Thyroid gland (tissue), 4 donors: ENCODE measurements around the gene TRAM2. TPM values are rescaled to one million over a fixed set of nuclear protein-coding genes. Genes with fewer than 3 reads are reported as not detected.
A peak's percentile ranks its signal among the peaks of the same experiment; 100 is the strongest.

Source experiments
- DNase-seq, 2 donors: peaks; one replicate each; pipeline ENCODE4 v3.0.0-alpha.2; 2019
- H3K27ac ChIP-seq, 3 donors: fragments of 200-600 bp; sonication (generic); 1 replicate in 2 of 3; 2 replicates in 1 of 3; pipeline ENCODE4 v1.5.1; 2016 to 2019; ENCODE audit warnings: mild to moderate bottlenecking in 1 of 3, moderate library complexity in 1 of 3
- H3K27me3 ChIP-seq: fragments of 200-600 bp; sonication (generic); one replicate; pipeline ENCODE4 v1.5.1; 2019
- H3K36me3 ChIP-seq, 2 donors: fragments of 200-600 bp; sonication (generic); one replicate each; pipeline ENCODE4 v1.5.1; 2016 to 2019
- H3K4me1 ChIP-seq, 2 donors: fragments of 200-600 bp; sonication (generic); one replicate each; pipeline ENCODE4 v1.5.1; 2017 to 2019
- H3K4me3 ChIP-seq, 3 donors: fragments of 200-600 bp; sonication (generic); replicated peaks in 1 of 3; 1 replicate in 2 of 3; 2 replicates in 1 of 3; pipeline ENCODE4 v1.5.1; 2016; ENCODE audit warnings: mild to moderate bottlenecking in 1 of 3
- H3K9me3 ChIP-seq: fragments of 200-600 bp; sonication (generic); one replicate; pipeline ENCODE4 v1.5.1; 2017
- CTCF ChIP-seq, 6 experiments: fragments of 200-600 bp in 3 of 6; fragments of 450-650 bp in 3 of 6; sonication (generic) in 3 of 6; IDR thresholded peaks; one replicate each; pipeline ENCODE4 v1.5.1; 2016 to 2019; ENCODE audit warnings: antibody characterized with exemption in 6 of 6, mild to moderate bottlenecking in 2 of 6, inconsistent platforms in 1 of 6, moderate library complexity in 1 of 6
- POLR2A ChIP-seq, 2 donors: fragments of 450-650 bp; IDR thresholded peaks; one replicate each; pipeline ENCODE4 v1.6.1; 2017; ENCODE audit warnings: antibody characterized with exemption in 2 of 2, mild to moderate bottlenecking in 2 of 2, moderate library complexity in 1 of 2
- WGBS, 2 donors: methylation state at CpG; one replicate each; pipeline ENCODE4 v1.1.5; 2017; 5-methylcytosine and 5-hydroxymethylcytosine counted together
- intact Hi-C: fragments of 100-400 bp; cut with DNase I; formaldehyde crosslinking; loops from one replicate; pipeline ENCODE4 v1.15.1; 2023
- total RNA-seq, 4 donors: library from RNA; depleted of rRNA; stranded (reverse); fragments of >200 nt; gene quantifications; one replicate each; pipeline ENCODE4 v1.2.3, GENCODE V29; 2016

TRAM2 gene
- total RNA-seq, 4 donors from 2014 or later, result 16.5 to 21.8 (median 19.7) TPM

GRCh38 chr6:52519618-52520017 lies 57.2 kb downstream of the TRAM2 start:
- H3K4me3 ChIP-seq, result no peak overlapping the region
- H3K4me1 ChIP-seq, result peaks cover 17 to 33% of the 10 kb centered on the region in 2 donors
- H3K9me3 ChIP-seq, result no peaks in the 10 kb centered on the region
- no peak overlapping the region for H3K27ac ChIP-seq
- H3K27me3 ChIP-seq, result no peaks in the 10 kb centered on the region
- intact Hi-C loops, result no loop called here
- 90 to 93% methylated on average over 4 of the region's 4 CpGs for WGBS, 2 donors
- TF ChIP-seq POLR2A (IDR thresholded peaks at IDR 0.05) (no peak), CTCF (IDR thresholded peaks at IDR 0.05) (no peak)
- peaks cover 0 to 7% of the 10 kb centered on the region in 2 donors for H3K36me3 ChIP-seq
- no peak for DNase-seq

GRCh38 chr6:52518279-52518945 lies 58.4 kb downstream of the TRAM2 start:
- peaks cover 17 to 37% of the 10 kb centered on the region in 2 donors for H3K4me1 ChIP-seq
- DNase-seq, result no peak
- H3K27ac ChIP-seq, result peak overlapping the region; percentile 31 to 70 (median 68)
- H3K27me3 ChIP-seq, result no peaks in the 10 kb centered on the region
- peaks cover 0 to 7% of the 10 kb centered on the region in 2 donors for H3K36me3 ChIP-seq
- intact Hi-C loops, result no loop called here
- 89 to 90% methylated on average over 13 of the region's 13 CpGs for WGBS, 2 donors
- H3K4me3 ChIP-seq, result no peak overlapping the region
- TF ChIP-seq POLR2A (IDR thresholded peaks at IDR 0.05) (no peak), CTCF (IDR thresholded peaks at IDR 0.05) (no peak)
- H3K9me3 ChIP-seq, result no peaks in the 10 kb centered on the region

GRCh38 chr6:52517502-52518278 lies 59.2 kb downstream of the TRAM2 start:
- 56 to 72% methylated on average over 14 of the region's 14 CpGs for WGBS, 2 donors
- Histone ChIP-seq H3K4me3 (no peak overlapping the region), H3K4me1 (peaks cover 17 to 34% of the 10 kb centered on the region in 2 donors), H3K27me3 (no peaks in the 10 kb centered on the region), H3K27ac (peak overlapping the region; percentile 31 to 70 (median 68)), H3K36me3 (peaks cover 0 to 7% of the 10 kb centered on the region in 2 donors), H3K9me3 (no peaks in the 10 kb centered on the region)
- peak; percentile 50 for DNase-seq
- intact Hi-C loops, result no loop called here
- no peak for TF ChIP-seq CTCF (IDR thresholded peaks at IDR 0.05)
- TF ChIP-seq POLR2A (IDR thresholded peaks at IDR 0.05), result no peak

- Histone ChIP-seq H3K36me3 (peaks cover 0 to 7% of the 10 kb centered on the region in 2 donors), H3K27ac (no peak overlapping the region), H3K9me3 (no peaks in the 10 kb centered on the region), H3K27me3 (no peaks in the 10 kb centered on the region), H3K4me3 (no peak overlapping the region), H3K4me1 (peaks cover 14 to 34% of the 10 kb centered on the region in 2 donors)
- WGBS, 2 donors, result 98% methylated on average over 3 of the region's 3 CpGs
- intact Hi-C loops, result no loop called here
- DNase-seq, result no peak
- no peak for TF ChIP-seq POLR2A (IDR thresholded peaks at IDR 0.05)
- TF ChIP-seq CTCF (IDR thresholded peaks at IDR 0.05), result no peak
Observed at GRCh38 chr6:52516943-52517342, 59.9 kb downstream of the TRAM2 start.

- peaks cover 7 to 35% of the 10 kb centered on the region in 2 donors for H3K4me1 ChIP-seq
- TF ChIP-seq POLR2A (IDR thresholded peaks at IDR 0.05) (no peak), CTCF (IDR thresholded peaks at IDR 0.05) (no peak)
- intact Hi-C loops, result no loop called here
Observed at GRCh38 chr6:52516269-52516668, 60.6 kb downstream of the TRAM2 start.

More at GRCh38 chr6:52516269-52516668, 60.6 kb downstream of the TRAM2 start:
- no peaks in the 10 kb centered on the region for H3K9me3 ChIP-seq
- H3K4me3 ChIP-seq, result no peak overlapping the region
- H3K27ac ChIP-seq, result no peak overlapping the region
- no peak for DNase-seq
- 96 to 100% methylated on average over 1 of the region's 1 CpG for WGBS, 2 donors
- H3K36me3 ChIP-seq, result peaks cover 0 to 7% of the 10 kb centered on the region in 2 donors
- H3K27me3 ChIP-seq, result no peaks in the 10 kb centered on the region
